Measurements from ENCODE around the gene SNX10.

The SNX10 gene

DNA sequence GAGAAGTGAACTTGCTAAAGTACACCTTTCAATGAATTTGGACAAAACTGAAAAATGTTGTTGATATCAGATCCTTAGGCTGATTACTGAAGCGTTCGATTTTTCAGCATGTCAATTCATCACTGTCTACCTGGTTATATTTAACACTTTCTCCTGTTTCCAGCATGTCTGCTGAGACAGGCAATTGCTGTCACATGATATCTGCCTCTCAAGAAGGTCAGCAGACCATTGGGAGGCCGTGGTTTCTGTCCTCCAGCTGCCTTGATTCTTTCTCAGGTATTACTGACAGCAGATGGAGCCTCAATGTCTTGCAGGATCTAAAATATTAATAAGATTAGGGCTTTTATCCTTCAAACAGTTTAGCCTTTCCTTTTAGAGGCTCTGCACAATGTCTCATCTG, 127.5 kb downstream of the SNX10 start:
- no peak overlapping the region for H3K9ac ChIP-seq (ENCODE audit: low read length)
- H3K4me2 ChIP-seq (ENCODE audit: low read length): no peak overlapping the region
- H3K4me3 ChIP-seq (ENCODE audit: low read depth, low read length, poor library complexity, severe bottlenecking): no peak overlapping the region
- no peaks in the 10 kb centered on the region for H3F3A ChIP-seq (ENCODE audit: insufficient read depth, low read length)
- H3K36me3 ChIP-seq (ENCODE audit: insufficient read depth, low read length): no peaks in the 10 kb centered on the region
- TF ChIP-seq CTCF (IDR thresholded peaks at IDR 0.05; ENCODE audit: low read length) (no peak), EZH2 (IDR thresholded peaks at IDR 0.05; ENCODE audit: borderline replicate concordance, low read length) (no peak)
- H3K79me2 ChIP-seq (ENCODE audit: insufficient read depth, low read length): no peaks in the 10 kb centered on the region
- H3K27me3 ChIP-seq (ENCODE audit: insufficient read depth, low read length): no peaks in the 10 kb centered on the region
- no peak overlapping the region for H2AFZ ChIP-seq (ENCODE audit: low read length)
- no peaks in the 10 kb centered on the region for H3K9me3 ChIP-seq (ENCODE audit: low read length)
- no peak overlapping the region for H3K27ac ChIP-seq (ENCODE audit: low read depth, low read length, poor library complexity, severe bottlenecking)
- H4K20me1 ChIP-seq (ENCODE audit: insufficient read depth, low read length): no peaks in the 10 kb centered on the region
- no peaks in the 10 kb centered on the region for H3K9me2 ChIP-seq (ENCODE audit: low read depth, low read length)
- no peaks in the 10 kb centered on the region for H3K4me1 ChIP-seq (ENCODE audit: insufficient read depth, low read length, severe bottlenecking)

- no peaks in the 10 kb centered on the region for H4K20me1 ChIP-seq (ENCODE audit: insufficient read depth, low read length)
- no peaks in the 10 kb centered on the region for H3F3A ChIP-seq (ENCODE audit: insufficient read depth, low read length)
- no peaks in the 10 kb centered on the region for H3K4me1 ChIP-seq (ENCODE audit: insufficient read depth, low read length, severe bottlenecking)
- TF ChIP-seq EZH2 (IDR thresholded peaks at IDR 0.05; ENCODE audit: borderline replicate concordance, low read length): no peak
- no peaks in the 10 kb centered on the region for H3K79me2 ChIP-seq (ENCODE audit: insufficient read depth, low read length)
- H3K36me3 ChIP-seq (ENCODE audit: insufficient read depth, low read length): no peaks in the 10 kb centered on the region
- no peaks in the 10 kb centered on the region for H3K27me3 ChIP-seq (ENCODE audit: insufficient read depth, low read length)
- no peak overlapping the region for H3K9ac ChIP-seq (ENCODE audit: low read length)
- no peak overlapping the region for H2AFZ ChIP-seq (ENCODE audit: low read length)
- H3K9me3 ChIP-seq (ENCODE audit: low read length): no peaks in the 10 kb centered on the region
- no peaks in the 10 kb centered on the region; the same call in 1 of the 2 replicates for H3K9me2 ChIP-seq (ENCODE audit: low read depth, low read length)
- H3K4me2 ChIP-seq (ENCODE audit: low read length): no peak overlapping the region
- no peak overlapping the region for H3K27ac ChIP-seq (ENCODE audit: low read depth, low read length, poor library complexity, severe bottlenecking)
- no peak overlapping the region for H3K4me3 ChIP-seq (ENCODE audit: low read depth, low read length, poor library complexity, severe bottlenecking)
Measured at GRCh38 chr7:26420422-26421019, 128.9 kb downstream of the SNX10 start.

GRCh38 chr7:26422761-26423160, 131.1 kb downstream of the SNX10 start:
- H3K36me3 ChIP-seq (ENCODE audit: insufficient read depth, low read length): no peaks in the 10 kb centered on the region
- no peaks in the 10 kb centered on the region for H4K20me1 ChIP-seq (ENCODE audit: insufficient read depth, low read length)
- H3K4me1 ChIP-seq (ENCODE audit: insufficient read depth, low read length, severe bottlenecking): no peaks in the 10 kb centered on the region
- H3K27ac ChIP-seq (ENCODE audit: low read depth, low read length, poor library complexity, severe bottlenecking): no peak overlapping the region
- H3K79me2 ChIP-seq (ENCODE audit: insufficient read depth, low read length): no peaks in the 10 kb centered on the region
- no peak overlapping the region for H2AFZ ChIP-seq (ENCODE audit: low read length)
- H3F3A ChIP-seq (ENCODE audit: insufficient read depth, low read length): no peaks in the 10 kb centered on the region
- H3K4me3 ChIP-seq (ENCODE audit: low read depth, low read length, poor library complexity, severe bottlenecking): no peak overlapping the region
- no peak overlapping the region for H3K4me2 ChIP-seq (ENCODE audit: low read length)
- no peaks in the 10 kb centered on the region for H3K9me3 ChIP-seq (ENCODE audit: low read length)
- no peak for TF ChIP-seq EZH2 (IDR thresholded peaks at IDR 0.05; ENCODE audit: borderline replicate concordance, low read length)
- no peak for TF ChIP-seq CTCF (IDR thresholded peaks at IDR 0.05; ENCODE audit: low read length)
- H3K9ac ChIP-seq (ENCODE audit: low read length): no peak overlapping the region
- H3K9me2 ChIP-seq (ENCODE audit: low read depth, low read length): no peaks in the 10 kb centered on the region; the same call in 1 of the 2 replicates
- no peaks in the 10 kb centered on the region for H3K27me3 ChIP-seq (ENCODE audit: insufficient read depth, low read length)

DNA sequence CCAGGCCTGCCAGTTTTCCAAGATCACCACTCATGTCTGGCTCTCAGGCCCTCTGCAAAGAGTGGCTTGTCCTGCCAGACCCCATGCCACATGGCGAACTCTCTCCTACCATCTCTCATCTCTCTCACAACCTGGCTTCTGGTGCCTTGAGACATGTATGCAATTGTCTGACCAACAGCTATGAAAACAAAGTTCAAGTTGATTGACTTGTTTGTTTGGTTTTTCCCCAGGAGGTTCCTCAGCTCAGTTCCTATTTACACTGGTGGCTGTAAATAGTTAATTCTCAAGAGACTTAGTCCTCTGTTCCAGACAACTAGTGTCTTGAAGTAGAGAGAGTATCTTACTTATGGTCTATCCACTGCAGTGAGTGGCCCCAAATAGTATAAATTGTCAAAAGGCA, 131.8 kb downstream of the SNX10 start:
- no peak overlapping the region for H3K4me3 ChIP-seq (ENCODE audit: low read depth, low read length, poor library complexity, severe bottlenecking)
- no peak overlapping the region for H2AFZ ChIP-seq (ENCODE audit: low read length)
- H3F3A ChIP-seq (ENCODE audit: insufficient read depth, low read length): no peaks in the 10 kb centered on the region
- H3K27ac ChIP-seq (ENCODE audit: low read depth, low read length, poor library complexity, severe bottlenecking): no peak overlapping the region
- H3K9me2 ChIP-seq (ENCODE audit: low read depth, low read length): no peaks in the 10 kb centered on the region; the same call in 1 of the 2 replicates
- no peaks in the 10 kb centered on the region for H3K79me2 ChIP-seq (ENCODE audit: insufficient read depth, low read length)
- H3K4me1 ChIP-seq (ENCODE audit: insufficient read depth, low read length, severe bottlenecking): no peaks in the 10 kb centered on the region
- no peaks in the 10 kb centered on the region for H3K9me3 ChIP-seq (ENCODE audit: low read length)
- no peaks in the 10 kb centered on the region for H4K20me1 ChIP-seq (ENCODE audit: insufficient read depth, low read length)
- H3K36me3 ChIP-seq (ENCODE audit: insufficient read depth, low read length): no peaks in the 10 kb centered on the region
- no peak overlapping the region for H3K9ac ChIP-seq (ENCODE audit: low read length)
- H3K4me2 ChIP-seq (ENCODE audit: low read length): no peak overlapping the region
- no peaks in the 10 kb centered on the region for H3K27me3 ChIP-seq (ENCODE audit: insufficient read depth, low read length)
- TF ChIP-seq CTCF (IDR thresholded peaks at IDR 0.05; ENCODE audit: low read length) (no peak), EZH2 (IDR thresholded peaks at IDR 0.05; ENCODE audit: borderline replicate concordance, low read length) (no peak)

Data from OCI-LY1 (cell line).